SIG-M5 treated with dmso at 0.1 percent for 504 hours (cell line): Measurements from ENCODE around the gene RPS18.
A peak's percentile ranks its signal among the peaks of the same experiment; 100 is the strongest.
"Not testable (repeated sequence)": the region's sequence is repeated elsewhere in the genome, so short reads cannot be mapped to it uniquely, and the experiment has no call there.

Experiments
- DNase-seq: peaks from one replicate; lab custom pipeline; 2025; ENCODE audit not compliant: unreplicated experiment; lab: John Stamatoyannopoulos, UW

RPS18 gene

GRCh38 chr6:33272275-33273128 is 627 bp downstream of the RPS18 start:
- DNase-seq = peak; percentile 60

DNA sequence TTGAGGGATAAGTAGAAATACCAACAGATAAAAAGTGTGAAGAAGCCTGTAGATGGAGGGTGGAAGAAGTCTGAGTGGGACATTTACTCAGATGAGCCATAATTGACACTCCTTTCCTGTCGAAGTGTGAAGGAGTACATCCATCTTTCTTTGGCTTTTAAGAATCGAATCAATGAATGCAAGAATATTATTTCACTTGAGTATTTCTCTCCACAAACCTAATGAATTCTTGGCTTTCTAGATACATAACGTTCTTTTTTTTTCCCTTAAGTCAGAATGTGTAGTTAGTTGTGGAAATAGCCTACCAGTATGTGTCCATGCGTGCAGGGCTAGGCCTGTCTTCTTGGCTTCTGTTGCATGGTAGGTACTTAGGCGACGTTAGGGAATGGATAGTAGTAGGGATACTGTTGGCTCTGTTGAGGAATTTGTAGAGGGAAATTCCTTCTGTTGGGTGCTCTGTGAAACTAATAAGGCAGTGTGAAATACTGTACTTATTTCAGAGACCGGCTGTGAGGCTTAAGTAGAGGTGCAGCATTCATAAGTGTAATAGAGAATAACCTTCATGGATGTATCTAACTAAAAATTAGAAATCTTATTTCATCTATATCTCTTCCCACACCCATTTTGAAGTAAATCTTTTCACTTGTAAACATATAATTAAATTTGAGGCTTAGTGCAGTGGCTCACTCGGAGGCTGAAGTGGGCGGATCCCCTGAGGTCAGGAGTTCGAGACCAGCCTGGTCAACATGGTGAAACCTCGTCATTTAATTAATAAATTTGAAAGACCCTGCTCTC is 1.5 kb downstream of the RPS18 start:
- DNase-seq = no peak

DNA sequence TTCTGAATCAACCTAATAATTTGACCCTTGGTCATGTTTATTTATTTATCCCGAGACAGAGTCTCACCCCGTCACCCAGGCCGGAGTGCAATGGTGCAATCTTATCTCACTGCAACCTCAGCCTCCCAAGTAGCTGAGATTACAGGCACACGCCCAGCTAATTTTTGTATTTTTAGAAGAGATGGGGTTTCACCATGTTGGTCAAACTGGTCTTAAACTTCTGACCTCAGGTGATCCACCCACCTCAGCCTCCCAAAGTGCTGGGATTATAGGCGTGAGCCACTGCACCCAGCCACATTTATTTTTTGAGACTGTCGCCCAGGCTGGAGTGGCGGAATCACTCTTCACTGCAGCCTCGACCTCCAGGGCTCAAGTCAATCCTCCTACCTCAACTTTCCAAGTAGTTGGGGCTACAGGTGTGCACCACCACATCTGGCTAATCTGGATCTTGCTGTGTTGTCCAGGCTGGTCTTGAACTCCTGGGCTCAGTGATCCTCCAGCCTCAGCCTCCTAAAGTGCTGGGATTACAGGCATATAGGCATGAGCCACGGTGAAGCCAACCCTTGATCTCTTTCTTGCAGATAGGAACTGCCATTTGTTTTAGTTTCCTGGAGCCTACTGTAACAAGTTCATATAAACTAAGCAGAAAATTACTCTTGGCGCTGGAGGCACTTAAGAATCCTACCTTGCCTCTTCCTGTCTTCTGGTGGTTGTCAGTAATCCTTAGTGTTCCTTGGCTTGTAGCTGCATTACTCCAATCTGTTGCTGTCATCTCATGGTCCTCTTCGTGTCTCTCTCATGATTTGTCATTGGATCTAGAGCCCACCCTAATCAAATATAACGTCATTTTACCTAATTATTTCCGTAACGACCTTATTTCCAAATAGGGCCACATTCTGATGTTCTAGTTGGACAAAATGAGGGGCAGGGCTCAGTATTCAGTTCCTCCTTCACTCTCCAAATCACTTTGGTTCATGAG is 2.3 kb downstream of the RPS18 start:
- peak; percentile 33 for DNase-seq

GRCh38 chr6:33275795-33276580 is 4.1 kb downstream of the RPS18 start:
- DNase-seq = not testable (repeated sequence)

GRCh38 chr6:33276581-33276863 is 4.6 kb downstream of the RPS18 start:
- no peak for DNase-seq

- peak; percentile 83 for DNase-seq
These were observed 5.2 kb downstream of the RPS18 start, which contains the start of gene B3GALT4 for GRCh38 chr6:33276864-33277662. B3GALT4 (plus strand) TSS chr6:33277123; CDS start chr6:33277420, 297 bp downstream.

DNA sequence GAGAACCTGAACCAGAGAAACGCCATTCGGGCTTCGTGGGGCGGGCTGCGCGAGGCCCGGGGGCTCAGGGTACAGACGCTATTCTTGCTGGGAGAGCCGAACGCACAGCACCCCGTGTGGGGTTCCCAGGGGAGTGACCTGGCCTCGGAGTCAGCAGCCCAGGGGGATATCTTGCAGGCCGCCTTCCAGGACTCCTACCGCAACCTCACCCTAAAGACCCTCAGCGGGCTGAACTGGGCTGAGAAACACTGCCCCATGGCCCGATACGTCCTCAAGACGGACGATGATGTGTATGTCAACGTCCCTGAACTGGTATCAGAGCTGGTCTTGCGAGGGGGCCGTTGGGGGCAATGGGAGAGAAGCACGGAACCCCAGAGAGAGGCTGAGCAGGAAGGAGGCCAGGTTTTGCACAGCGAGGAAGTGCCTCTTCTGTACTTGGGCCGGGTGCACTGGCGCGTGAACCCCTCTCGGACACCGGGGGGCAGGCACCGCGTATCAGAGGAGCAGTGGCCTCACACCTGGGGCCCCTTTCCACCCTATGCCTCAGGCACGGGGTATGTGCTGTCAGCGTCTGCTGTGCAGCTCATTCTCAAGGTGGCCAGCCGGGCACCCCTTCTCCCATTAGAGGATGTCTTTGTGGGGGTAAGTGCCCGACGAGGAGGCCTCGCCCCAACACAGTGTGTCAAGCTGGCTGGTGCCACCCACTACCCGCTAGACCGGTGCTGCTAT is 6.0 kb downstream of the RPS18 start:
- no peak for DNase-seq

- no peak for DNase-seq
These were observed 6.5 kb downstream of the RPS18 start for GRCh38 chr6:33278392-33278741.

DNA sequence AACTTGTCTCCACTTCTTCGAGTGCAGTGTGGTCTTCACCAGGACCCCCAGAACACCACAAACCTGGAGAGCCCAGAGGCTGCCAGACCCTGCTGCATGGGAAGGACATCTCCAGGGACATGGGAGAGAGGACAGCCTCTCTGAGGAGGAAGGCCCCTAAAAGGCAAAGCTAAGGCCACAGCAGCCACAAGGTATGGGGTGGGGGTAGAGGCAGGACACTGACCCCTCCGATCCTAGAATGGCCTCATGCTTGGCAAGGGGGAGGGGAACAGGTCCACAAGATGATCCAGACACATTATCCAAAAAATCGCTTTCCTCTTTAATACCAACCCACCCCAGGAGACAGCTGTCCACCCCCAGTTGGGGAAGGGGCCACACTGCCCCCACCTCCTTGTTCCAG is 6.9 kb downstream of the RPS18 start:
- no peak for DNase-seq

- no peak for DNase-seq
These were observed 7.4 kb downstream of the RPS18 start for GRCh38 chr6:33279257-33279695.

DNA sequence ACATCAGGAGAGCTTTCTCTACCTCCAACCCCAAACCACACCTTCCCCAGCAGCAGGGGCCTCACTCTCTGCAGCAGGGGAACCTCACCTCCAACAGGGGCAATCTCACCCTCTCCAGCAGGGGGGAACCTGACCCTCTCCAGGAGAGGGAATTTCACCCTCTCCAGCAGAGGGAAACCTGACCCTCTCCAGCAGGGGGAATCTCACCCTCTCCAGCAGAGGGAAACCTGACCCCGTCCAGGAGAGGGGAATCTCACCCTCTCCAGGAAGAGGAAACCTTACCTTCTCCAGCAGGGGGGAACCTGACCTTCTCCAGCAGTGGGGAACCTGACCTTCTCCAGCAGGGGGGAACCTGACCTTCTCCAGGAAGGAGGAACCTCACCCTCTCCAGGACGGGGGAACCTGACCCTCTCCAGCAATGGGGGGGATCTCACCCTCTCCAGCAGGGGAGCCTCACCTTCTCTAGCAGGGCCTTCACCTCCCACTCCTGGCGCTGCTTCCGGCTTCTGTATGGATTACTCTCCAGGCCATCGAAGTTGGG is 8.2 kb downstream of the RPS18 start:
- peak; percentile 15 for DNase-seq

- no peak for DNase-seq
These were observed 8.7 kb downstream of the RPS18 start for GRCh38 chr6:33280539-33280938.

GRCh38 chr6:33285214-33285613 is 13.3 kb downstream of the RPS18 start:
- DNase-seq = not testable (repeated sequence)

DNA sequence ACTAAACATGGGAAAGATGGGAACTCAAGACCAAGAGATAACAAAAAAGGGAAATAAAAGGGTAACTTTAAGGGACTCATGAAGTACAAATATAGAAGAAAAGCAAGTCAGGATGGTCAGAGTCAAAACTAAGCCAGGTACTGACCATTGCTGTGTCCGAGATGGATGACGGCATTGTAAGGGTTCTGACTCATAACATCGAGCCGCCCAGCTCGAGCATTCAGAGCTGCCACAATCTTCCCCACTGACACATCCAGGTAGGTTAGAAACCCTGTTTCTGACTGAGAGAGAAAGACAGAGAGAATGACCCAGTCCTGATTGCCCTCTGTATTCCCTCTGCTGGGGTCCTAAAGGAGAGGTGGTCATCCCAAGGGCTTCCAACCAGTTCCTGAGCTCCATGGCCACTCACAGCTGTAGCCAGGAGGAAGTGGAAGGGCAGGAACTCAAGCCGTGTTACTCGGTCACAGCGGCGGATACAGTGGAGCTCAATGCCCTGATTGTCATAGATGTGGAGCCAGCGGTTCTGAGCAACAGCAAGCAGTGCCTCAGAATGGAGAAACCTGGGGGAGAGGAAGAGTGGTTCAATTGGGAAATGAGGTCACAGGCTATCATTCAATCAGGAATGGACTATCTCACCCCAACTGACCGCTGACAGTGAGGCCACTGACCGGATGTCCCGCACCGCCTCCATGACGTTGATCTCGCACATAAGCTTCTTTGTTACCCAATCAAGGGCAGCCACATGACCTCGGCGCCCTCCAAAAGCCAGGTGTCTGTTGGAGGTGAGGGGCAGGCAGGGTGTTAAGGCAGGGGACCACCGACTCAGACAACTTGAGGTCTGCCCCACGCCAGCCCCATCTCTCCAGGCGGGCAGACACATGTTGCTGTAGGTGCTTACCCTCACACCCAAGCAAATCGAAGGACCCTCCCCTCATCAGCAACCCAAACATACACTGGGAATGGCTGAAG is 15.4 kb downstream of the RPS18 start:
- DNase-seq = no peak

- peak; percentile 11 for DNase-seq
These were observed 16.5 kb downstream of the RPS18 start for GRCh38 chr6:33288141-33288920.

- DNase-seq = peak; percentile 97
These were observed 17.3 kb downstream of the RPS18 start, which contains the start of the genes PFDN6 and WDR46 for GRCh38 chr6:33288921-33289783. PFDN6 (plus strand) TSS chr6:33289601; CDS start chr6:33289857, 256 bp downstream. WDR46 (minus strand) TSS chr6:33289239; CDS start chr6:33289170, 69 bp downstream.
